ENCODE data around the gene ASH1L. TPM values are rescaled to one million over a fixed set of nuclear protein-coding genes. Genes with fewer than 3 reads are reported as not detected.

The ASH1L gene
- total and polyA plus RNA-seq, 2 donors (not counting 3 experiments of a cell fraction or from before 2014, with no cell fraction given): 11.6 to 29.2 TPM

DNA sequence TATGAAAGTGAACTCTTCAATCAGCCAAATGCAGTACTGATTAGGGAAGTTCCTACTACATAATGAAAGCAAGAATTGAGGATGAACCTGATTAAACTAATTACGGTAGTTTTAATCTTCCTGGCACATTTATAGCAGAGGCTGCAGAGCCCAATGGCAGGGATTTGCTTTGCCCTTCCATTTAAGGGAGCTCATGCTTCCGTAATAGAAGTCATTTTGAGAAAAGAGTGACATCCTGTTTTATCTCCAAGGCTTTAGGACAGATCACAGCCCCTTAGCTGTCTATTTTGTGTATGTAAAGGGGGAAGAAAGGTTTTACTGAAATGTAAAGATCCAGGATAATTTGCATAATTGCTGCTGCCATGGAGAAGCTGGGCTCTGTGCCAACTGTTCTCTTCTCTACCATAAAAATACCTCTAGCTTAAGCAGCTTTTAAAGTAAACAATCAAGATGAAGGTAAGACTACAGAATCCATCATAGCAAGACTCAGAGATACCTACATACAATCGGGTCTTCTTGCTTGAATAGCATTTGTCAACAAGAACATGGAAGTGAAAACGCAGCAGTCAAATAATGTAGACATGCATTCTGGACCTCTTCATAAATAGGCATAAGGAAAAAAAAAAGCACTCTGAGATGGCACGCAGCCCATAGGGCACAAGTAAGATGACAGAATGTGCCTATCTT lies 62.5 kb downstream of the ASH1L start:
- Histone ChIP-seq H3K4me2 (ENCODE audit: insufficient read depth, low read length) (no peak overlapping the region), H2AFZ (ENCODE audit: low read depth, low read length) (no peak overlapping the region), H3K27me3 (ENCODE audit: control insufficient read depth in 2 of 2, insufficient read depth in 2 of 2, low read length in 2 of 2) (no peaks in the 10 kb centered on the region), H3K36me3 (ENCODE audit: control insufficient read depth in 2 of 2, extremely low read depth in 1 of 2, insufficient read depth in 2 of 2, low read length in 2 of 2) (no peaks in the 10 kb centered on the region), H3K9me1 (replicated peaks; ENCODE audit: control insufficient read depth, extremely low read depth, insufficient read depth, low read length) (no peaks in the 10 kb centered on the region), H4K20me1 (replicated peaks; ENCODE audit: control insufficient read depth, extremely low read depth, insufficient read depth, low read length) (no peaks in the 10 kb centered on the region), H3K79me2 (ENCODE audit: control insufficient read depth, insufficient read depth, low read length) (peaks cover 19% of the 10 kb centered on the region), H3K4me3 (replicated peaks in 1 of 3; ENCODE audit: insufficient read depth in 1 of 3, low read depth in 1 of 3, low read length in 3 of 3) (no peak overlapping the region), H3K4me1 (ENCODE audit: control insufficient read depth, extremely low read depth, insufficient read depth, low read length) (no peaks in the 10 kb centered on the region), H3K27ac (ENCODE audit: insufficient read depth, low read depth, low read length) (no peak overlapping the region), H3K9me3 (replicated peaks; ENCODE audit: control insufficient read depth, insufficient read depth, low read length) (no peaks in the 10 kb centered on the region), H3K9ac (replicated peaks; ENCODE audit: extremely low read depth, insufficient read depth, low read length) (no peak overlapping the region)
- FAIRE-seq: no peak
- intact Hi-C loops (cut with micrococcal nuclease): no loop called here
- TF ChIP-seq GATA2 (IDR thresholded peaks at IDR 0.05; ENCODE audit: insufficient read depth, insufficient read length, low read depth, low read length): no peak
- no peak for TF ChIP-seq CTCF (IDR thresholded peaks at IDR 0.05; ENCODE audit: extremely low read depth in 1 of 2, insufficient read depth in 1 of 2, low read depth in 1 of 2, low read length in 2 of 2)
- TF ChIP-seq, protein P1, sequence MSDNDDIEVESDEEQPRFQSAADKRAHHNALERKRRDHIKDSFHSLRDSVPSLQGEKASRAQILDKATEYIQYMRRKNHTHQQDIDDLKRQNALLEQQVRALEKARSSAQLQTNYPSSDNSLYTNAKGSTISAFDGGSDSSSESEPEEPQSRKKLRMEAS (IDR thresholded peaks at IDR 0.05; ENCODE audit: insufficient read depth, insufficient read length): no peak
- no peak for TF ChIP-seq MYC (IDR thresholded peaks at IDR 0.05; ENCODE audit: low read depth, low read length)
- no peak for TF ChIP-seq JUN (IDR thresholded peaks at IDR 0.05; ENCODE audit: borderline replicate concordance, insufficient read depth, insufficient read length, low read depth)
- TF ChIP-seq FOS (IDR thresholded peaks at IDR 0.05; ENCODE audit: borderline replicate concordance, insufficient read depth, low read length): no peak
- no peak for TF ChIP-seq POLR2A (IDR thresholded peaks at IDR 0.05; ENCODE audit: low read depth, low read length)
- TF ChIP-seq POLR2AphosphoS5 (IDR thresholded peaks at IDR 0.05; ENCODE audit: insufficient read depth, low read depth, low read length): no peak
- no peak for TF ChIP-seq EZH2 (IDR thresholded peaks at IDR 0.05; ENCODE audit: borderline replicate concordance, low read depth, low read length, severe bottlenecking)
- ChIA-PET CTCF (no interaction called here), POLR2A (no interaction called here)
- BruUV-seq (replicated peaks): no TSS peak
- dilution Hi-C loops (cut with MboI; ENCODE audit: extremely low pct_ligation_motif_present, low sequenced_read_pairs): no loop called here
- DNase-seq (ENCODE audit: low read depth, low spot score): peak; percentile 32

Measured in endothelial cell of umbilical vein (primary cell).